ENCODE data around the gene YBX2.

Gene YBX2

GRCh38 chr17:7239091-7240027 is 55.1 kb downstream of the YBX2 start, which contains the start of gene PHF23:
Gene PHF23 (minus strand): TSS chr17:7239457. CDS start chr17:7239279, 178 bp downstream.
- in situ Hi-C loops (cut with HindIII; ENCODE audit: low pct_ligation_motif_present, low pct_unique_long_range_greater_than_20kb, low sequenced_read_pairs), result no loop called here
- peak; percentile 99 for DNase-seq

- DNase-seq, result peak; percentile 48
- in situ Hi-C loops (cut with HindIII; ENCODE audit: low pct_ligation_motif_present, low pct_unique_long_range_greater_than_20kb, low sequenced_read_pairs), result no loop called here
These were observed 55.9 kb downstream of the YBX2 start for GRCh38 chr17:7238420-7239090.
